HepG2 (cell line): ENCODE results near the gene PPIL3. TPM values are rescaled to one million over a fixed set of nuclear protein-coding genes. Genes with fewer than 3 reads are reported as not detected.
A peak's percentile ranks its signal among the peaks of the same experiment; 100 is the strongest.

ENCODE experiments used
- ATF5 ChIP-seq: sonication (generic); formaldehyde crosslinking; IDR thresholded peaks from 2 replicates; pipeline ENCODE4 v1.4.0; 2020; ENCODE audit warnings: mild to moderate bottlenecking, low read depth, missing genetic modification reagents
- DZIP1 ChIP-seq: sonication (generic); formaldehyde crosslinking; IDR thresholded peaks from 2 replicates; pipeline ENCODE4 v1.5.0; 2020; ENCODE audit warnings: mild to moderate bottlenecking, missing genetic modification reagents
- GPN1 ChIP-seq: sonication (generic); formaldehyde crosslinking; IDR thresholded peaks from 2 replicates; pipeline ENCODE4 v1.5.1; 2020; ENCODE audit warnings: missing genetic modification reagents, borderline replicate concordance
- HOXA3 ChIP-seq: sonication (generic); formaldehyde crosslinking; IDR thresholded peaks from 2 replicates; pipeline ENCODE4 v1.5.0; 2020; ENCODE audit warnings: missing genetic modification reagents
- KLF13 ChIP-seq: sonication (generic); formaldehyde crosslinking; IDR thresholded peaks from 2 replicates; pipeline ENCODE4 v1.4.0; 2020; ENCODE audit warnings: mild to moderate bottlenecking, missing genetic modification reagents
- NCOA2 ChIP-seq: sonication (generic); formaldehyde crosslinking; IDR thresholded peaks from 2 replicates; pipeline ENCODE4 v1.8.0; 2022; ENCODE audit warnings: inconsistent platforms
- NCOR1 ChIP-seq: fragments of 200-600 bp; sonication (generic); IDR thresholded peaks from 2 replicates; pipeline ENCODE4 v1.7.0; 2017; ENCODE audit warnings: antibody characterized with exemption, low read length, borderline replicate concordance
- NFKB2 ChIP-seq: sonication (generic); formaldehyde crosslinking; IDR thresholded peaks from 2 replicates; pipeline ENCODE4 v1.4.0; 2020; ENCODE audit warnings: missing genetic modification reagents, borderline replicate concordance
- PLSCR1 ChIP-seq: sonication (generic); formaldehyde crosslinking; IDR thresholded peaks from 2 replicates; pipeline ENCODE4 v1.5.0; 2020; ENCODE audit warnings: missing genetic modification reagents, mild to moderate bottlenecking, borderline replicate concordance
- TAF1 ChIP-seq: sonication (generic); formaldehyde crosslinking; IDR thresholded peaks from 2 replicates; pipeline ENCODE4 v1.4.0; 2020; ENCODE audit warnings: missing genetic modification reagents
- TCF12 ChIP-seq, 2 experiments: fragments of 450-650 bp in 1 of 2; sonication (generic) in 1 of 2; formaldehyde crosslinking in 1 of 2; IDR thresholded peaks; 2 replicates each; pipeline versions ENCODE4 v1.6.1 to v1.8.0; 2017 to 2022; ENCODE audit warnings: antibody characterized with exemption in 1 of 2, mild to moderate bottlenecking in 1 of 2, missing genetic modification reagents in 1 of 2, moderate library complexity in 1 of 2
- ZBTB7B ChIP-seq: sonication (generic); formaldehyde crosslinking; IDR thresholded peaks from 2 replicates; pipeline ENCODE4 v1.4.0; 2020; ENCODE audit warnings: missing genetic modification reagents
- ZC3H4 ChIP-seq: sonication (generic); formaldehyde crosslinking; IDR thresholded peaks from 2 replicates; pipeline ENCODE4 v1.4.0; 2020; ENCODE audit warnings: missing genetic modification reagents, borderline replicate concordance
- ZEB1 ChIP-seq: IDR thresholded peaks from 2 replicates; pipeline ENCODE4 v1.6.1; 2012; ENCODE audit warnings: mild to moderate bottlenecking, low read depth, inconsistent platforms; ENCODE audit not compliant: insufficient replicate concordance
- ZNF12 ChIP-seq: sonication (generic); formaldehyde crosslinking; IDR thresholded peaks from 2 replicates; pipeline ENCODE4 v1.5.0; 2020; ENCODE audit warnings: missing genetic modification reagents
- ZNF251 ChIP-seq: sonication (generic); formaldehyde crosslinking; IDR thresholded peaks from 2 replicates; pipeline ENCODE4 v1.9.0; 2021; ENCODE audit warnings: mild to moderate bottlenecking, missing genetic modification reagents
- ZNF350 ChIP-seq: sonication (generic); formaldehyde crosslinking; IDR thresholded peaks from 2 replicates; pipeline ENCODE4 v1.4.0; 2020; ENCODE audit warnings: mild to moderate bottlenecking, low read depth, missing genetic modification reagents, borderline replicate concordance
- ZNF383 ChIP-seq: sonication (generic); formaldehyde crosslinking; IDR thresholded peaks from 2 replicates; pipeline ENCODE4 v1.4.0; 2020; ENCODE audit warnings: missing genetic modification reagents, mild to moderate bottlenecking, borderline replicate concordance
- ZNF619 ChIP-seq: sonication (generic); formaldehyde crosslinking; IDR thresholded peaks from 2 replicates; pipeline ENCODE4 v1.4.0; 2020; ENCODE audit warnings: mild to moderate bottlenecking, missing genetic modification reagents
- ZNF703 ChIP-seq: sonication (generic); formaldehyde crosslinking; IDR thresholded peaks from 2 replicates; pipeline ENCODE4 v1.5.1; 2020; ENCODE audit warnings: missing genetic modification reagents, mild to moderate bottlenecking, moderate library complexity, borderline replicate concordance
- ZNF788 ChIP-seq: sonication (generic); formaldehyde crosslinking; IDR thresholded peaks from 2 replicates; pipeline ENCODE4 v1.5.0; 2020; ENCODE audit warnings: mild to moderate bottlenecking, missing genetic modification reagents, borderline replicate concordance
- ZNF841 ChIP-seq: sonication (generic); formaldehyde crosslinking; IDR thresholded peaks from 2 replicates; pipeline ENCODE4 v1.8.1; 2023; ENCODE audit warnings: missing genetic modification reagents, borderline replicate concordance
- polyA plus RNA-seq, 8 experiments: library from polyadenylated mRNA; depleted of rRNA in 3 of 8; stranded (reverse) in 7 of 8; unstranded in 1 of 8; fragments of >200 nt; fragmentation: Illumina TruSeq in 4 of 8; extraction: Trizol in 4 of 8; gene quantifications; 2 replicates each; pipeline versions ENCODE4 v1.2.1 to v1.2.3, GENCODE V29; 2011 to 2016; ENCODE audit warnings: low read depth in 4 of 8, missing spikeins in 1 of 8, mixed read lengths in 1 of 8; ENCODE audit not compliant: insufficient read depth in 1 of 8
- total RNA-seq, 5 experiments: library from RNA; depleted of rRNA; stranded (reverse); fragments of >200 nt; fragmentation: Illumina TruSeq; extraction: Trizol; gene quantifications; 2 replicates each; pipeline ENCODE4 v1.2.3, GENCODE V29; 2016; ENCODE audit warnings: low read depth in 1 of 5

Gene PPIL3
- total and polyA plus RNA-seq, 2 of the 13 experiments (the other 11 are each of a cell fraction or from before 2014, with no cell fraction given): 98.7 to 107 TPM

GRCh38 chr2:200864176-200865034 is 24.5 kb downstream of the PPIL3 start, which contains the start of gene CLK1 (continued):
- TF ChIP-seq NCOA2 (CRISPR knock-in tag) (peak; percentile 78; the same call in 1 of the 2 replicates), ZNF841 (CRISPR knock-in tag) (peak; percentile 88; the same call in 1 of the 2 replicates), ZNF350 (peak; percentile 95), ZC3H4 (CRISPR knock-in tag) (peak; percentile 82), DZIP1 (peak; percentile 95), TAF1 (peak; percentile 100), ZEB1 (no peak), ZNF703 (CRISPR knock-in tag) (peak; percentile 81; the same call in 1 of the 2 replicates), TCF12 (IDR thresholded peaks at IDR 0.05) (no peak), TCF12 (CRISPR knock-in tag; IDR thresholded peaks at IDR 0.05) (peak; percentile 97), ZNF251 (CRISPR knock-in tag) (peak; percentile 86), ZNF12 (peak; percentile 82), HOXA3 (CRISPR knock-in tag) (peak; percentile 99), ZNF788 (CRISPR knock-in tag) (peak; percentile 96), ZBTB7B (peak; percentile 69), ZNF619 (CRISPR knock-in tag) (no peak), PLSCR1 (CRISPR knock-in tag) (peak; percentile 58), NFKB2 (CRISPR knock-in tag) (peak; percentile 98), NCOR1 (no peak; the same call in 1 of the 2 replicates), GPN1 (CRISPR knock-in tag) (peak; percentile 42; the same call in 1 of the 2 replicates), ATF5 (CRISPR knock-in tag) (0 out of 2 replicates have a peak, but pooled peaks have one; percentile 36), KLF13 (CRISPR knock-in tag) (no peak; the same call in 1 of the 2 replicates), ZNF383 (CRISPR knock-in tag) (peak; percentile 94)
